Loucy (cell line): Measurements from ENCODE around the gene METTL2A.
A peak's percentile ranks its signal among the peaks of the same experiment; 100 is the strongest.
"Not testable (repeated sequence)": the region's sequence is repeated elsewhere in the genome, so short reads cannot be mapped to it uniquely, and the experiment has no call there.

Source experiments
- H2AFZ ChIP-seq: fragments of 200-600 bp; sonication (generic); 2 replicates; pipeline ENCODE4 v1.6.0; 2016; ENCODE audit warnings: antibody characterized with exemption, mild to moderate bottlenecking, low read length, moderate library complexity
- H3F3A ChIP-seq: fragments of 200-600 bp; 2 replicates; pipeline ENCODE4 v1.6.0; 2016; ENCODE audit warnings: antibody characterized with exemption, low read depth, mild to moderate bottlenecking
- H3K27me3 ChIP-seq: fragments of 200-600 bp; sonication (generic); 2 replicates; pipeline ENCODE4 v1.6.1; 2014; ENCODE audit warnings: low read length, mild to moderate bottlenecking; ENCODE audit not compliant: insufficient read depth, poor library complexity, severe bottlenecking
- H3K36me3 ChIP-seq: fragments of 200-600 bp; sonication (generic); 2 replicates; pipeline ENCODE4 v1.6.1; 2016; ENCODE audit warnings: low read length; ENCODE audit not compliant: insufficient read depth
- H3K4me1 ChIP-seq: fragments of 200-600 bp; sonication (generic); 2 replicates; pipeline ENCODE4 v1.5.1; 2014; ENCODE audit warnings: low read length, mild to moderate bottlenecking; ENCODE audit not compliant: insufficient read depth, poor library complexity, severe bottlenecking
- H3K4me2 ChIP-seq: fragments of 200-600 bp; sonication (generic); 2 replicates; pipeline ENCODE4 v1.6.0; 2014; ENCODE audit warnings: antibody characterized with exemption, low read length, low read depth, mild to moderate bottlenecking; ENCODE audit not compliant: poor library complexity, severe bottlenecking
- H3K4me3 ChIP-seq: fragments of 200-600 bp; sonication (generic); 2 replicates; pipeline ENCODE4 v1.5.1; 2014; ENCODE audit warnings: low read length, mild to moderate bottlenecking, mixed read lengths; ENCODE audit not compliant: poor library complexity, severe bottlenecking
- H3K79me2 ChIP-seq: fragments of 200-600 bp; sonication (generic); 2 replicates; pipeline ENCODE4 v1.6.1; 2014; ENCODE audit warnings: low read length; ENCODE audit not compliant: insufficient read depth
- H3K9ac ChIP-seq: fragments of 200-600 bp; sonication (generic); 2 replicates; pipeline ENCODE4 v1.6.0; 2014; ENCODE audit warnings: mild to moderate bottlenecking, low read depth, low read length, moderate library complexity; ENCODE audit not compliant: poor library complexity, severe bottlenecking
- H3K9me2 ChIP-seq: fragments of 200-600 bp; sonication (generic); replicated peaks from 2 replicates; pipeline ENCODE4 v1.6.1; 2016; ENCODE audit warnings: low read depth, low read length, mixed read lengths
- H3K9me3 ChIP-seq: fragments of 200-600 bp; sonication (generic); 2 replicates; pipeline ENCODE4 v1.6.1; 2014; ENCODE audit warnings: mild to moderate bottlenecking, antibody characterized with exemption, low read length, low read depth; ENCODE audit not compliant: insufficient read depth
- H4K20me1 ChIP-seq: fragments of 200-600 bp; sonication (generic); 2 replicates; pipeline ENCODE4 v1.6.0; 2014; ENCODE audit warnings: antibody characterized with exemption, low read length, mild to moderate bottlenecking; ENCODE audit not compliant: insufficient read depth, poor library complexity, severe bottlenecking

Gene METTL2A

DNA sequence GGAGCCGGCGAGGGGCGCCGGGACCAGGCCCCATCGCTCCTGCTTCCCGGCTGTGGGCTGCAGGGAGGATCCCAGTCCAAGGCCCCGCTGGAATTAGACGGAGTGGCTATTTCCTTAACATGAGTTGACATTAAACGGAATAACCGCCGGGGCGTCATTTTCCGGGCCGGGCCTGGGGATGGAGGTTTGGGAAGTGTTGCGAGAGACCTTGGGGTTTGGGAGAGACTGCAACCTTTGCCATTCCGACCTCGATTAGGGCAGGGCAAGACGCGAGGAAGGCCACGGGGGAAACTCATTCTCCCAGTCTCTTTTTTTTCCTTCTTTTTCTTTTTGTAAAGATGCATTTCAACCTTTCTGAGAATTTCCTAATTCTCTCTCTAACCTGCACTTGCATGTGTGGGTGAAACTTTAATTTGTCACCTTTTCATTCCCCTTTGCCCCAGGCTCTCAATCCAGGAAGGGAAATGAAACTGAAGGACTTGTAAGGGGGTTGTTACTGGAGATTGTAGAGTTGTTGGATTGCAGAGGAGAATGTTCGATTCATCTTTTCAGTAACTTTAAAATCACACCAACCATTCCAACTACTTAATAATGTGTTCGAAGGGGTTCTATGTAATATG is 56.1 kb downstream of the METTL2A start:
- not testable (repeated sequence) for H3K36me3 ChIP-seq, H3F3A ChIP-seq, H3K27me3 ChIP-seq, H2AFZ ChIP-seq, H3K9me2 ChIP-seq, H3K9me3 ChIP-seq
- H3K79me2 ChIP-seq: peaks cover 72% of the 10 kb centered on the region
- H3K4me3 ChIP-seq: peak overlapping the region; percentile 96
- peaks cover 30% of the 10 kb centered on the region for H4K20me1 ChIP-seq
- peaks cover 15% of the 10 kb centered on the region for H3K4me1 ChIP-seq
- peak overlapping the region; percentile 93 for H3K9ac ChIP-seq
- peak overlapping the region; percentile 88 for H3K4me2 ChIP-seq

DNA sequence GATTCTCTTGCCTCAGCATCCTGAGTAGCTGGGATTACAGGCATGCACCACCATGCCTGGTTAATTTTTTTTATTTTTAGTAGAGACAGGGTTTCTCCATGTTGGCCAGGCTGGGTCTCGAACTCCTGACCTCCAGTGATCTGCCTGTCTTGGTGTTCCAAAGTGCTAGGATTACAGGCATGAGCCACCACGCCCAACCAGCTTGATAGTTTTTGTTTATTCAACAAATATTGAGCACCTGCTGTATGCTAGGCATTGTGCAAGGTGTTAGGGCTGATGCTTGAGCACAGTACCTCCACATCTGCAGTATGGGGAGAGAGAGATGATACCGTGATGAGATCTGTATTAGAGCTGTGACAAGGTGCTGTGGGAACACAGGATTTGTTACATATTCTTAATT is 58.9 kb downstream of the METTL2A start:
- H2AFZ ChIP-seq, H3K27me3 ChIP-seq, H3K9me2 ChIP-seq, H3F3A ChIP-seq, H3K9me3 ChIP-seq, H3K36me3 ChIP-seq: not testable (repeated sequence)
- H3K4me2 ChIP-seq: peak overlapping the region; percentile 88
- peaks cover 48% of the 10 kb centered on the region for H4K20me1 ChIP-seq
- peaks cover 13% of the 10 kb centered on the region for H3K4me1 ChIP-seq
- peak overlapping the region; percentile 51 for H3K4me3 ChIP-seq
- peak overlapping the region; percentile 39 for H3K9ac ChIP-seq
- peaks cover 82% of the 10 kb centered on the region for H3K79me2 ChIP-seq

DNA sequence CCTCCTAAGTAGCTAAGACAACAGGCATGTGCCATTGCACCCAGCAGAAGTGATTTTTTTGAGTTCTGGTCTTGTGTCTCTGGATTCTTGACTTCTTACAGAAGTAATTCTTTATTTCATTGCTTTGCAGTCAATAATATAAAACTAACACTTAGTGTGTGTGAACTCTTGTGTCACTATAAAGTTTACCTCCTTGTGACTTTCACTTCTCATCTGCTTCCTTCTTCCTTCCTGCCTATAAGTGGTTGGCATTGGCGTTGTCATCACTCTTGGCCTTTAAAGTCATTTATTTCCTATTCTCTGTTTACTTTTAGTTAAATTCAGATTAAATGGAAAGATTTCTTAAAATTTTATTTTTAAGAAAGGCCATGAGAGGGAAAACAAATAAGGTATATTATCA is 67.3 kb downstream of the METTL2A start:
- not testable (repeated sequence) for H3K9me2 ChIP-seq, H3K36me3 ChIP-seq, H3K4me2 ChIP-seq, H2AFZ ChIP-seq, H3K9me3 ChIP-seq, H3K4me1 ChIP-seq, H3F3A ChIP-seq, H3K27me3 ChIP-seq, H3K4me3 ChIP-seq, H3K9ac ChIP-seq
- peaks cover 48% of the 10 kb centered on the region for H4K20me1 ChIP-seq
- H3K79me2 ChIP-seq: peaks cover 93% of the 10 kb centered on the region

DNA sequence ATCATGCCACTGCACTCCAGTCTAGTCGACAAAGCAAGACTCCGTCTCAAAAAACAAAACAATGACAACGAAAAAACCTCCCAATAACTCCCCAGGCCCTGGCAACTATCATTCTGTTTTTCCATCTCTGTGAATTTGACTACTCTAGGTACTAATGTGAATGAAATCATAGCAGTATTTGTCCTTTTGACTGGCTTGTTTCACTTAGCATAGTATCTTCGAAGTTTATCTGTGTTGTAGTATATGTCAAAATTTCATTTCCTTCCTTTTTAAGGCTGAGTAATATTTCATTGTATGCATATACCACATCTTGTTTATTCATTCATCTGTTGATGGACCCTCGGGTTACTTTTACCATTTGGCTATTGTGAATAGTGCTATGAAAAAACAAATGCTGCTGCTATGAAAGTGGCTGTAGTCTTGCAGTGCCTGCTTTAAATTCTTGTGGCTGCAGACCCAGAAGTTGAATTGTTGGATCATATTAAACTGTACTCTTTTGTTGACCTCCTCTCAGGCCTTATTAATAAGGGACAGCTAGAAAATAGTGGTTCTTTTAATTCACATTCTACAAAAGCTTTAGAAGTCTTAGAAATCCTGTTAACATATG is 69.5 kb downstream of the METTL2A start:
- not testable (repeated sequence) for H3K36me3 ChIP-seq, H3K4me2 ChIP-seq, H2AFZ ChIP-seq, H3K9me2 ChIP-seq, H3K4me1 ChIP-seq, H3K4me3 ChIP-seq, H3F3A ChIP-seq, H3K27me3 ChIP-seq, H3K9me3 ChIP-seq, H3K9ac ChIP-seq
- Histone ChIP-seq H4K20me1 (peaks cover 50% of the 10 kb centered on the region), H3K79me2 (peaks cover 95% of the 10 kb centered on the region)

DNA sequence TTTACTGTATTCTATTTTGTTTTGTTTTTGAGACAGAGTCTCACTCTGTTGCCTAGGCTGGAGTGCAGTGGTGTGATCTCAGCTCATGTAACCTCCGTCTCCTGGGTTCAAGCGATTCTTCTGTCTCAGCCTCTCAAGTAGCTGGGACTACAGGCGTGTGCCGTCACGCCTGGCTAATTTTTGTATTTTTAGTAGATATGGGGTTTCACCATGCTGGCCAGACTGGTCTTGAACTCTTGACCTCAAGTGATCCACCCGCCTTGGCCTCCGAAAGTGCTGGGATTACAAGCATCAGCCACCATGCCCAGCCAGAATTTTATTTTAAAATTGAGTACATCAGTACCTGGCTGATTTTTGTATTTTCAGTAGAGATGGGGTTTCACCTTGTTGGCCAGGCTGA is 70.4 kb downstream of the METTL2A start:
- peaks cover 46% of the 10 kb centered on the region for H4K20me1 ChIP-seq

DNA sequence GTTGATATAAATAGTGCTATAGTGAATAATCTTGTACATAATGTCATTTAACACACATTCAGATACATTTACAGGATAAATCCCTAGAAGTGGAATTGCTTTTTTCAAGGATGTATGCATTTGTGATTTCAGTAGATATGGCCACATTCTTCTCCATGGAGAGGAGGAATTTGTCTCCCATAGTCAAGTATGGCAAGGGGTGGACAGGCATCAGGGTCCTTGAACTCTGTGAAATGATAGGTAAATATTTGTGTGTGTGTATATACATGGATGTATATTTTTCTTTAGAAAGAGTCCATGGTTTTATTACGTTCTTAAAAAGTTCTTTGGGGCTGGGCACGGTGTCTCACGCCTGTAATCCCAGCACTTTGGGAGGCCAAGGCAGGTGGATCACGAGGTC is 72.6 kb downstream of the METTL2A start:
- not testable (repeated sequence) for H3K4me1 ChIP-seq, H3F3A ChIP-seq, H3K27me3 ChIP-seq, H2AFZ ChIP-seq, H3K4me2 ChIP-seq, H3K36me3 ChIP-seq, H3K4me3 ChIP-seq, H3K9me3 ChIP-seq, H3K9ac ChIP-seq, H3K9me2 ChIP-seq
- Histone ChIP-seq H3K79me2 (peaks cover 87% of the 10 kb centered on the region), H4K20me1 (peaks cover 33% of the 10 kb centered on the region)

More for the DNA sequence above, 70.4 kb downstream of the METTL2A start:
- H3K36me3 ChIP-seq, H3K4me2 ChIP-seq, H3K9ac ChIP-seq, H3F3A ChIP-seq, H3K9me2 ChIP-seq, H3K9me3 ChIP-seq, H2AFZ ChIP-seq, H3K27me3 ChIP-seq, H3K4me3 ChIP-seq, H3K4me1 ChIP-seq: not testable (repeated sequence)
- peaks cover 95% of the 10 kb centered on the region for H3K79me2 ChIP-seq

DNA sequence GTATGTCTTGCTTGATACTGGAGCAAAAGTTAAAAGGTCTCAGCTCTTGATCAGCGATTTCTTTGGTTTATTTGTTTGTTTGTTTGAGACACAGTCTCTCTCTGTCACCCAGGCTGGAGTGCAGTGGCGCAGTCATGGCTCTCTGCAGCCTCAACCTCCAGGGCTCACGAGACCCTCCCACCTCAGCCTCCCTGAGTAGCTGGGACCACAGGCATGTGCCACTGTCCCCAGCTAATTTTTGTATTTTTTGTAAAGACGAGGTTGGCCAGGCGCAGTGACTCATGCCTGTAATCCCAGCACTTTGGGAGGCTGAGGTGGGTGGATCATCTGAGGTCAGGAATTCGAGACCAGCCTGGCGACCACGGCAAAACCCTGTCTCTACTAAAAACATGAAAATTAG is 75.1 kb downstream of the METTL2A start:
- H3K4me3 ChIP-seq, H3K4me1 ChIP-seq, H3K36me3 ChIP-seq, H3K9me3 ChIP-seq, H3F3A ChIP-seq, H3K9ac ChIP-seq, H3K9me2 ChIP-seq, H3K27me3 ChIP-seq, H3K4me2 ChIP-seq, H2AFZ ChIP-seq: not testable (repeated sequence)
- H3K79me2 ChIP-seq: peaks cover 74% of the 10 kb centered on the region
- peaks cover 19% of the 10 kb centered on the region for H4K20me1 ChIP-seq
